Measurements from ENCODE around the gene CDKN2B.
"Not testable (repeated sequence)": the region's sequence is repeated elsewhere in the genome, so short reads cannot be mapped to it uniquely, and the experiment has no call there.

CDKN2B gene

GRCh38 chr9:22008717-22009505, at the start of gene CDKN2B:
CDKN2B (minus strand) TSS chr9:22009305; CDS start chr9:22008953, 352 bp downstream.
- peak within 1 kb of the TSS; percentile 51 for H3K27ac ChIP-seq

GRCh38 chr9:22057972-22058371, 48.9 kb upstream of the CDKN2B start:
- not testable (repeated sequence) for H3K27ac ChIP-seq

More at GRCh38 chr9:22008717-22009505, at the start of gene CDKN2B:
- TF ChIP-seq CTCF (conservative IDR thresholded peaks at IDR 0.05) = peak; percentile 99
- TF ChIP-seq ZFX (IDR thresholded peaks at IDR 0.05) = no peak

GRCh38 chr9:22056402-22056801, 47.3 kb upstream of the CDKN2B start:
- no peak for TF ChIP-seq ZFX (IDR thresholded peaks at IDR 0.05)
- no peak for TF ChIP-seq CTCF (conservative IDR thresholded peaks at IDR 0.05)

GRCh38 chr9:22055090-22055489, 46.0 kb upstream of the CDKN2B start:
- no peak overlapping the region for H3K27ac ChIP-seq
- TF ChIP-seq ZFX (IDR thresholded peaks at IDR 0.05) = no peak
- no peak for TF ChIP-seq CTCF (conservative IDR thresholded peaks at IDR 0.05)

More at GRCh38 chr9:22056402-22056801, 47.3 kb upstream of the CDKN2B start:
- H3K27ac ChIP-seq = no peak overlapping the region

- no peak overlapping the region for H3K27ac ChIP-seq
- TF ChIP-seq ZFX (IDR thresholded peaks at IDR 0.05) = no peak
- no peak for TF ChIP-seq CTCF (conservative IDR thresholded peaks at IDR 0.05)
Measured at GRCh38 chr9:22054529-22054928, 45.4 kb upstream of the CDKN2B start.

GRCh38 chr9:22054076-22054475, 45.0 kb upstream of the CDKN2B start:
- no peak overlapping the region for H3K27ac ChIP-seq
- TF ChIP-seq ZFX (IDR thresholded peaks at IDR 0.05) = no peak
- TF ChIP-seq CTCF (conservative IDR thresholded peaks at IDR 0.05) = no peak

- no peak overlapping the region for H3K27ac ChIP-seq
- TF ChIP-seq CTCF (conservative IDR thresholded peaks at IDR 0.05) = no peak
- TF ChIP-seq ZFX (IDR thresholded peaks at IDR 0.05) = no peak
Measured at GRCh38 chr9:22053178-22053577, 44.1 kb upstream of the CDKN2B start.
